A673 (cell line): ENCODE measurements around the gene THADA.

Experiments used
- CTCF ChIP-seq: fragments of 300-800, 200-600 bp; sonication (generic); conservative IDR thresholded peaks from 2 replicates; pipeline ENCODE4 v1.5.1; 2017; ENCODE audit warnings: low read depth, mild to moderate bottlenecking, antibody characterized with exemption, low read length, moderate library complexity, mixed read lengths
- EZH2 ChIP-seq: fragments of 200-600 bp; sonication (generic); IDR thresholded peaks from 2 replicates; pipeline ENCODE4 v1.6.1; 2017; ENCODE audit warnings: borderline replicate concordance, low read depth, mild to moderate bottlenecking, mixed read lengths, antibody characterized with exemption, low read length; ENCODE audit not compliant: poor library complexity, severe bottlenecking

GRCh38 chr2:43391201-43391877, 204.5 kb downstream of the THADA start:
- TF ChIP-seq CTCF: no peak
- TF ChIP-seq EZH2: no peak
